ENCODE results near the gene PHAF1.

Gene PHAF1

GRCh38 chr16:67108489-67108888 lies 1.3 kb upstream of the PHAF1 start:
- no peak for ATAC-seq (ENCODE audit: low read depth)

GRCh38 chr16:67108931-67109406 lies 772 bp upstream of the PHAF1 start:
- H3K36me3 ChIP-seq (ENCODE audit: low read depth), result peaks cover 3% of the 10 kb centered on the region; the same call in 1 of the 2 replicates
- H3K27me3 ChIP-seq (ENCODE audit: insufficient read depth, poor library complexity, severe bottlenecking), result no peaks in the 10 kb centered on the region
- H3K27ac ChIP-seq (ENCODE audit: poor library complexity, severe bottlenecking), result no peak overlapping the region
- DNase-seq (ENCODE audit: low spot score), result no peak
- H3K4me3 ChIP-seq (ENCODE audit: severe bottlenecking), result peak overlapping the region; percentile 74
- H3K9me3 ChIP-seq (ENCODE audit: severe bottlenecking), result no peaks in the 10 kb centered on the region
- no peak for TF ChIP-seq CTCF (IDR thresholded peaks at IDR 0.05; ENCODE audit: poor library complexity, severe bottlenecking)
- no peak for ATAC-seq (ENCODE audit: low read depth)
- H3K4me1 ChIP-seq (ENCODE audit: insufficient read depth, poor library complexity, severe bottlenecking), result peaks cover 7% of the 10 kb centered on the region

More at GRCh38 chr16:67108489-67108888, 1.3 kb upstream of the PHAF1 start:
- Histone ChIP-seq H3K4me3 (ENCODE audit: severe bottlenecking) (no peak overlapping the region), H3K27ac (ENCODE audit: poor library complexity, severe bottlenecking) (no peak overlapping the region), H3K4me1 (ENCODE audit: insufficient read depth, poor library complexity, severe bottlenecking) (peaks cover 7% of the 10 kb centered on the region), H3K9me3 (ENCODE audit: severe bottlenecking) (no peaks in the 10 kb centered on the region), H3K36me3 (ENCODE audit: low read depth) (peaks cover 3% of the 10 kb centered on the region; the same call in 1 of the 2 replicates), H3K27me3 (ENCODE audit: insufficient read depth, poor library complexity, severe bottlenecking) (no peaks in the 10 kb centered on the region)
- DNase-seq (ENCODE audit: low spot score), result no peak
- TF ChIP-seq CTCF (IDR thresholded peaks at IDR 0.05; ENCODE audit: poor library complexity, severe bottlenecking), result no peak

GRCh38 chr16:67111951-67112444 lies 2.3 kb downstream of the PHAF1 start:
- Histone ChIP-seq H3K27me3 (ENCODE audit: insufficient read depth, poor library complexity, severe bottlenecking) (no peaks in the 10 kb centered on the region), H3K4me3 (ENCODE audit: severe bottlenecking) (no peak overlapping the region), H3K27ac (ENCODE audit: poor library complexity, severe bottlenecking) (no peak overlapping the region), H3K9me3 (ENCODE audit: severe bottlenecking) (no peaks in the 10 kb centered on the region), H3K4me1 (ENCODE audit: insufficient read depth, poor library complexity, severe bottlenecking) (peaks cover 7% of the 10 kb centered on the region), H3K36me3 (ENCODE audit: low read depth) (peaks cover 12% of the 10 kb centered on the region)
- ATAC-seq (ENCODE audit: low read depth) (no peak), DNase-seq (ENCODE audit: low spot score) (no peak)
- no peak for TF ChIP-seq CTCF (IDR thresholded peaks at IDR 0.05; ENCODE audit: poor library complexity, severe bottlenecking)

- Histone ChIP-seq H3K27me3 (ENCODE audit: insufficient read depth, poor library complexity, severe bottlenecking) (no peaks in the 10 kb centered on the region), H3K36me3 (ENCODE audit: low read depth) (peaks cover 12% of the 10 kb centered on the region), H3K27ac (ENCODE audit: poor library complexity, severe bottlenecking) (no peak overlapping the region), H3K9me3 (ENCODE audit: severe bottlenecking) (no peaks in the 10 kb centered on the region), H3K4me3 (ENCODE audit: severe bottlenecking) (no peak overlapping the region), H3K4me1 (ENCODE audit: insufficient read depth, poor library complexity, severe bottlenecking) (peaks cover 7% of the 10 kb centered on the region)
- DNase-seq (ENCODE audit: low spot score) (no peak), ATAC-seq (ENCODE audit: low read depth) (no peak)
- TF ChIP-seq CTCF (IDR thresholded peaks at IDR 0.05; ENCODE audit: poor library complexity, severe bottlenecking), result no peak
These were observed 3.1 kb downstream of the PHAF1 start for GRCh38 chr16:67112591-67113399.

- H3K27me3 ChIP-seq (ENCODE audit: insufficient read depth, poor library complexity, severe bottlenecking), result no peaks in the 10 kb centered on the region
- H3K9me3 ChIP-seq (ENCODE audit: severe bottlenecking), result no peaks in the 10 kb centered on the region
- ATAC-seq (ENCODE audit: low read depth), result no peak
- no peak for DNase-seq (ENCODE audit: low spot score)
- no peak for TF ChIP-seq CTCF (IDR thresholded peaks at IDR 0.05; ENCODE audit: poor library complexity, severe bottlenecking)
- peaks cover 12% of the 10 kb centered on the region for H3K36me3 ChIP-seq (ENCODE audit: low read depth)
- no peak overlapping the region for H3K27ac ChIP-seq (ENCODE audit: poor library complexity, severe bottlenecking)
- peaks cover 7% of the 10 kb centered on the region for H3K4me1 ChIP-seq (ENCODE audit: insufficient read depth, poor library complexity, severe bottlenecking)
- H3K4me3 ChIP-seq (ENCODE audit: severe bottlenecking), result no peak overlapping the region
These were observed 5.1 kb downstream of the PHAF1 start for GRCh38 chr16:67114793-67115192.
